A673 (cell line): Measurements from ENCODE around the gene UBR4.

ENCODE experiments used
- EZH2 ChIP-seq: fragments of 200-600 bp; sonication (generic); IDR thresholded peaks from 2 replicates; pipeline ENCODE4 v1.6.1; 2017; ENCODE audit warnings: borderline replicate concordance, low read depth, mild to moderate bottlenecking, mixed read lengths, antibody characterized with exemption, low read length; ENCODE audit not compliant: poor library complexity, severe bottlenecking
- TF ChIP-seq, protein P1 (sequence below): fragments of 300-800, 200-600 bp; sonication (generic); conservative IDR thresholded peaks from 2 replicates; pipeline ENCODE4 v1.5.1; 2017; ENCODE audit warnings: low read depth, mild to moderate bottlenecking, antibody characterized with exemption, low read length, moderate library complexity, mixed read lengths

DNA sequence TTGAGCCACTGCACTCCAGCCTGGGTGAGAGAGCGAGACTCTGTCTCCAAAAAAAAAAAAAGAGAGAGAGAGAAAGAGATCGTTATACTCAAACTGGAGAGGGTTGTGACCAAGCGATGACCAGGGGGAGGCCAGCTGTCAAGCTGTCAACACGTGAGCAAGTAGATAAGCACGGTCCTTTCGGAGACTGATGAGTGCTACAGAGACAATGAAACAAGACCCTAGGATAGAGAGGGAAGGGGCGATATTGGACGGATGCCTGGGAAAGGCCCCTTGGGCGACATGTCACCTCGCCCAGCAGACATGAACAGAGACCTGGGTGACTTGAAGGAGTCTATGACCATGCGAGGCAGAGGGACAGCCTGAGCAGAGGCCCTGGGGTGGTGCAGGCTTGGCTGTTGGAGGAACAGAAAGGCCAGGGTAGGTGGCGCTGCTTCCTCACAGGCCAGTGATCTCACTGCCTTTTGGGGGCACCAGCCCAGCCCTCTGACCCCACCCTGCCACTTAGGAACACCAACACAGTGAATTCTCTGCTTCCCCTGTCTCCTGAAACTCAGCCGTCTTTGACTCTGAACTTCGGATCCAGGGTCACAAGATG lies 152.8 kb downstream of the UBR4 start:
- TF ChIP-seq, protein P1, sequence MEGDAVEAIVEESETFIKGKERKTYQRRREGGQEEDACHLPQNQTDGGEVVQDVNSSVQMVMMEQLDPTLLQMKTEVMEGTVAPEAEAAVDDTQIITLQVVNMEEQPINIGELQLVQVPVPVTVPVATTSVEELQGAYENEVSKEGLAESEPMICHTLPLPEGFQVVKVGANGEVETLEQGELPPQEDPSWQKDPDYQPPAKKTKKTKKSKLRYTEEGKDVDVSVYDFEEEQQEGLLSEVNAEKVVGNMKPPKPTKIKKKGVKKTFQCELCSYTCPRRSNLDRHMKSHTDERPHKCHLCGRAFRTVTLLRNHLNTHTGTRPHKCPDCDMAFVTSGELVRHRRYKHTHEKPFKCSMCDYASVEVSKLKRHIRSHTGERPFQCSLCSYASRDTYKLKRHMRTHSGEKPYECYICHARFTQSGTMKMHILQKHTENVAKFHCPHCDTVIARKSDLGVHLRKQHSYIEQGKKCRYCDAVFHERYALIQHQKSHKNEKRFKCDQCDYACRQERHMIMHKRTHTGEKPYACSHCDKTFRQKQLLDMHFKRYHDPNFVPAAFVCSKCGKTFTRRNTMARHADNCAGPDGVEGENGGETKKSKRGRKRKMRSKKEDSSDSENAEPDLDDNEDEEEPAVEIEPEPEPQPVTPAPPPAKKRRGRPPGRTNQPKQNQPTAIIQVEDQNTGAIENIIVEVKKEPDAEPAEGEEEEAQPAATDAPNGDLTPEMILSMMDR: no peak
- no peak for TF ChIP-seq EZH2
